Brain pericyte (primary cell): Measurements from ENCODE around the gene RAC2.

Source experiments
- DNase-seq: peaks from one replicate; pipeline ENCODE4 v3.0.0-alpha.2; 2012; ENCODE audit warnings: low read depth, low spot score

RAC2 gene

GRCh38 chr22:37275622-37276021, 31.6 kb upstream of the RAC2 start:
- no peak for DNase-seq

GRCh38 chr22:37275134-37275533, 31.1 kb upstream of the RAC2 start:
- no peak for DNase-seq

- DNase-seq: no peak
These were observed 30.4 kb upstream of the RAC2 start for GRCh38 chr22:37274380-37274862.

GRCh38 chr22:37273846-37274225, 29.8 kb upstream of the RAC2 start:
- DNase-seq: no peak

GRCh38 chr22:37273126-37273845, 29.2 kb upstream of the RAC2 start:
- DNase-seq: no peak

GRCh38 chr22:37270928-37271650, 27.0 kb upstream of the RAC2 start:
- DNase-seq: no peak

GRCh38 chr22:37269936-37270678, 26.0 kb upstream of the RAC2 start:
- no peak for DNase-seq

- DNase-seq: no peak
These were observed 23.8 kb upstream of the RAC2 start for GRCh38 chr22:37267661-37268413.

- DNase-seq: no peak
These were observed 23.1 kb upstream of the RAC2 start for GRCh38 chr22:37267135-37267587.

- no peak for DNase-seq
These were observed 22.6 kb upstream of the RAC2 start for GRCh38 chr22:37266581-37267134.

GRCh38 chr22:37263966-37264887, 20.2 kb upstream of the RAC2 start:
- DNase-seq: no peak

GRCh38 chr22:37262346-37262745, 18.3 kb upstream of the RAC2 start:
- no peak for DNase-seq

GRCh38 chr22:37260901-37261336, 16.9 kb upstream of the RAC2 start:
- no peak for DNase-seq

- peak; percentile 40 for DNase-seq
These were observed 16.2 kb upstream of the RAC2 start for GRCh38 chr22:37260155-37260795.

- DNase-seq: no peak
These were observed 15.5 kb upstream of the RAC2 start for GRCh38 chr22:37259540-37260029.

GRCh38 chr22:37258753-37259401, 14.8 kb upstream of the RAC2 start:
- no peak for DNase-seq

- DNase-seq: no peak
These were observed 14.1 kb upstream of the RAC2 start for GRCh38 chr22:37258005-37258752.

- DNase-seq: no peak
These were observed 12.1 kb upstream of the RAC2 start for GRCh38 chr22:37256075-37256726.
